H1 (cell line): ENCODE measurements around the gene PHOSPHO1. TPM values are rescaled to one million over a fixed set of nuclear protein-coding genes. Genes with fewer than 3 reads are reported as not detected.

Experiments
- CBX5 ChIP-seq: fragments of 300-800, 300-1000 bp; sonication (generic); IDR thresholded peaks from 2 replicates; pipeline ENCODE4 v1.7.1; 2016; ENCODE audit warnings: antibody characterized with exemption, low read length, low read depth
- CBX8 ChIP-seq: fragments of 300-800, 300-1000 bp; sonication (generic); IDR thresholded peaks from 2 replicates; pipeline ENCODE4 v1.7.1; 2016; ENCODE audit warnings: low read depth, low read length, borderline replicate concordance
- CREB1 ChIP-seq: IDR thresholded peaks from 2 replicates; pipeline ENCODE4 v1.6.1; 2012; ENCODE audit warnings: inconsistent platforms
- FOSL1 ChIP-seq: IDR thresholded peaks from 2 replicates; pipeline ENCODE4 v1.6.1; 2011; ENCODE audit warnings: mild to moderate bottlenecking, low read depth, low read length, moderate library complexity; ENCODE audit not compliant: insufficient read depth
- MAFK ChIP-seq: IDR thresholded peaks from 2 replicates; pipeline ENCODE4 v1.6.1; 2012; ENCODE audit warnings: low read depth, mild to moderate bottlenecking, improper control_type of control experiment, low read length
- NANOG ChIP-seq: IDR thresholded peaks from 2 replicates; pipeline ENCODE4 v1.6.1; 2011; ENCODE audit warnings: low read length, low read depth, mild to moderate bottlenecking, inconsistent platforms; ENCODE audit not compliant: insufficient read depth, poor library complexity, severe bottlenecking
- NRF1 ChIP-seq: IDR thresholded peaks from 2 replicates; pipeline ENCODE4 v1.6.1; 2011; ENCODE audit warnings: mild to moderate bottlenecking, low read depth, low read length, improper control_type of control experiment
- RFX5 ChIP-seq: IDR thresholded peaks from 2 replicates; pipeline ENCODE4 v1.6.1; 2011; ENCODE audit warnings: low read depth, low read length, improper control_type of control experiment, borderline replicate concordance
- RNF2 ChIP-seq: fragments of 200-900, 300-1000 bp; sonication (generic); IDR thresholded peaks from 2 replicates; pipeline ENCODE4 v1.7.1; 2016; ENCODE audit warnings: borderline replicate concordance, low read depth, mild to moderate bottlenecking, antibody characterized with exemption, low read length; ENCODE audit not compliant: poor library complexity, severe bottlenecking; ENCODE audit errors: missing control alignments
- polyA plus RNA-seq, 7 experiments: library from polyadenylated mRNA; depleted of rRNA in 3 of 7; stranded (reverse) in 5 of 7; unstranded in 2 of 7; fragments of >200 nt in 5 of 7; fragments of 200-250 nt in 2 of 7; gene quantifications; 1 replicate in 5 of 7; 2 replicates in 1 of 7; 4 replicates in 1 of 7; pipeline versions ENCODE4 v1.2.1 to v1.2.3, GENCODE V29; 2011 to 2013; ENCODE audit warnings: missing spikeins in 2 of 7, mixed read lengths in 2 of 7
- total RNA-seq: library from RNA; stranded (reverse); fragmentation: NEBNext Ultra II Directional; extraction: Animal tissue kit (Norgen Biotek cat#: 25700); gene quantifications from 2 replicates; pipeline ENCODE4 v1.2.1, GENCODE V29; 2021
- TF ChIP-seq, protein P1 (sequence below): fragments of 300-600 bp; sonication (generic); IDR thresholded peaks from 2 replicates; pipeline ENCODE4 v1.7.1; 2012; ENCODE audit warnings: low read length, moderate library complexity, mild to moderate bottlenecking, inconsistent platforms; ENCODE audit not compliant: insufficient replicate concordance

PHOSPHO1 gene
- total and polyA plus RNA-seq, 2 of the 8 experiments (the other 6 are each of a cell fraction or from before 2014, with no cell fraction given), result 0.34 to 0.45 TPM

DNA sequence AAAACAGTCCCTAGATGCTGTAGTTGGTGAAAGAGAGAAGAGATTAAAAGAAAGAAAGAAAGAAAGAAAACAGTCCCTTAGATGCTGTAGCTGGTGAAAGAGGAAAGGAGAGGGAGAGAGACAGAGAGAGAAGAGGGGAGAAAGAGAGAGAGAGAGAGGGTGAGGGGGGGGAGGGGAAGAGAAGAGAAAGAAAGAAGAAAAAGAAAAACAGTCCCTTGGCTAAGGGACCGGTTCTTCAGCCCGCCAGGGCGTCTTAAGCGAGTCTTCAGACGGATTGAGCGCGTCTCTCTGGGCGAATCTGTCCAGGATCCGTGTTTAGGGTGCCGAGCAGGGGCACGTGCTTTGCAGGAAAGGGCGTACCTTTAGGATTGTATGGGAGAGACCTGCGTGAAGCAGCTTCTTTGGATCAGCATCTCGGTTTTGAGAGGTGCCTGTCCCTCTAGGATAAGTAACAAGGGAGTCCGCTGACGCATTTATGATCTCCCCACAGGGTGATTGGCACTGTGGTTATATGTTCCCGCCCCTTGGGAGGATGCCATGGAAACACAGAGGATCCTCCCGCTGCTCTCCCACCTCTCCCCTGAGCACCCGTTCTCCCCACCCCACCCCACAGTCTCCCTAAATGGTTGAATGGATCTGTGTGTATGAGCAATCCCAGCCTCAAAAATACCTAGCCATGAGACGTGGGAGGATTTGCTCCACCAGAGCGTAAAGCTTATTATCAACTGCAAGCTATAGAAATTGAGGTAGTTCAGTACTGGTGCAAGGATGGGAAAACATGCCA, 36.9 kb downstream of the PHOSPHO1 start (continued):
- TF ChIP-seq, protein P1, sequence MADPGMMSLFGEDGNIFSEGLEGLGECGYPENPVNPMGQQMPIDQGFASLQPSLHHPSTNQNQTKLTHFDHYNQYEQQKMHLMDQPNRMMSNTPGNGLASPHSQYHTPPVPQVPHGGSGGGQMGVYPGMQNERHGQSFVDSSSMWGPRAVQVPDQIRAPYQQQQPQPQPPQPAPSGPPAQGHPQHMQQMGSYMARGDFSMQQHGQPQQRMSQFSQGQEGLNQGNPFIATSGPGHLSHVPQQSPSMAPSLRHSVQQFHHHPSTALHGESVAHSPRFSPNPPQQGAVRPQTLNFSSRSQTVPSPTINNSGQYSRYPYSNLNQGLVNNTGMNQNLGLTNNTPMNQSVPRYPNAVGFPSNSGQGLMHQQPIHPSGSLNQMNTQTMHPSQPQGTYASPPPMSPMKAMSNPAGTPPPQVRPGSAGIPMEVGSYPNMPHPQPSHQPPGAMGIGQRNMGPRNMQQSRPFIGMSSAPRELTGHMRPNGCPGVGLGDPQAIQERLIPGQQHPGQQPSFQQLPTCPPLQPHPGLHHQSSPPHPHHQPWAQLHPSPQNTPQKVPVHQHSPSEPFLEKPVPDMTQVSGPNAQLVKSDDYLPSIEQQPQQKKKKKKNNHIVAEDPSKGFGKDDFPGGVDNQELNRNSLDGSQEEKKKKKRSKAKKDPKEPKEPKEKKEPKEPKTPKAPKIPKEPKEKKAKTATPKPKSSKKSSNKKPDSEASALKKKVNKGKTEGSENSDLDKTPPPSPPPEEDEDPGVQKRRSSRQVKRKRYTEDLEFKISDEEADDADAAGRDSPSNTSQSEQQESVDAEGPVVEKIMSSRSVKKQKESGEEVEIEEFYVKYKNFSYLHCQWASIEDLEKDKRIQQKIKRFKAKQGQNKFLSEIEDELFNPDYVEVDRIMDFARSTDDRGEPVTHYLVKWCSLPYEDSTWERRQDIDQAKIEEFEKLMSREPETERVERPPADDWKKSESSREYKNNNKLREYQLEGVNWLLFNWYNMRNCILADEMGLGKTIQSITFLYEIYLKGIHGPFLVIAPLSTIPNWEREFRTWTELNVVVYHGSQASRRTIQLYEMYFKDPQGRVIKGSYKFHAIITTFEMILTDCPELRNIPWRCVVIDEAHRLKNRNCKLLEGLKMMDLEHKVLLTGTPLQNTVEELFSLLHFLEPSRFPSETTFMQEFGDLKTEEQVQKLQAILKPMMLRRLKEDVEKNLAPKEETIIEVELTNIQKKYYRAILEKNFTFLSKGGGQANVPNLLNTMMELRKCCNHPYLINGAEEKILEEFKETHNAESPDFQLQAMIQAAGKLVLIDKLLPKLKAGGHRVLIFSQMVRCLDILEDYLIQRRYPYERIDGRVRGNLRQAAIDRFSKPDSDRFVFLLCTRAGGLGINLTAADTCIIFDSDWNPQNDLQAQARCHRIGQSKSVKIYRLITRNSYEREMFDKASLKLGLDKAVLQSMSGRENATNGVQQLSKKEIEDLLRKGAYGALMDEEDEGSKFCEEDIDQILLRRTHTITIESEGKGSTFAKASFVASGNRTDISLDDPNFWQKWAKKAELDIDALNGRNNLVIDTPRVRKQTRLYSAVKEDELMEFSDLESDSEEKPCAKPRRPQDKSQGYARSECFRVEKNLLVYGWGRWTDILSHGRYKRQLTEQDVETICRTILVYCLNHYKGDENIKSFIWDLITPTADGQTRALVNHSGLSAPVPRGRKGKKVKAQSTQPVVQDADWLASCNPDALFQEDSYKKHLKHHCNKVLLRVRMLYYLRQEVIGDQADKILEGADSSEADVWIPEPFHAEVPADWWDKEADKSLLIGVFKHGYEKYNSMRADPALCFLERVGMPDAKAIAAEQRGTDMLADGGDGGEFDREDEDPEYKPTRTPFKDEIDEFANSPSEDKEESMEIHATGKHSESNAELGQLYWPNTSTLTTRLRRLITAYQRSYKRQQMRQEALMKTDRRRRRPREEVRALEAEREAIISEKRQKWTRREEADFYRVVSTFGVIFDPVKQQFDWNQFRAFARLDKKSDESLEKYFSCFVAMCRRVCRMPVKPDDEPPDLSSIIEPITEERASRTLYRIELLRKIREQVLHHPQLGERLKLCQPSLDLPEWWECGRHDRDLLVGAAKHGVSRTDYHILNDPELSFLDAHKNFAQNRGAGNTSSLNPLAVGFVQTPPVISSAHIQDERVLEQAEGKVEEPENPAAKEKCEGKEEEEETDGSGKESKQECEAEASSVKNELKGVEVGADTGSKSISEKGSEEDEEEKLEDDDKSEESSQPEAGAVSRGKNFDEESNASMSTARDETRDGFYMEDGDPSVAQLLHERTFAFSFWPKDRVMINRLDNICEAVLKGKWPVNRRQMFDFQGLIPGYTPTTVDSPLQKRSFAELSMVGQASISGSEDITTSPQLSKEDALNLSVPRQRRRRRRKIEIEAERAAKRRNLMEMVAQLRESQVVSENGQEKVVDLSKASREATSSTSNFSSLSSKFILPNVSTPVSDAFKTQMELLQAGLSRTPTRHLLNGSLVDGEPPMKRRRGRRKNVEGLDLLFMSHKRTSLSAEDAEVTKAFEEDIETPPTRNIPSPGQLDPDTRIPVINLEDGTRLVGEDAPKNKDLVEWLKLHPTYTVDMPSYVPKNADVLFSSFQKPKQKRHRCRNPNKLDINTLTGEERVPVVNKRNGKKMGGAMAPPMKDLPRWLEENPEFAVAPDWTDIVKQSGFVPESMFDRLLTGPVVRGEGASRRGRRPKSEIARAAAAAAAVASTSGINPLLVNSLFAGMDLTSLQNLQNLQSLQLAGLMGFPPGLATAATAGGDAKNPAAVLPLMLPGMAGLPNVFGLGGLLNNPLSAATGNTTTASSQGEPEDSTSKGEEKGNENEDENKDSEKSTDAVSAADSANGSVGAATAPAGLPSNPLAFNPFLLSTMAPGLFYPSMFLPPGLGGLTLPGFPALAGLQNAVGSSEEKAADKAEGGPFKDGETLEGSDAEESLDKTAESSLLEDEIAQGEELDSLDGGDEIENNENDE, result no peak
- no peak for TF ChIP-seq CBX8
- no peak for TF ChIP-seq NRF1
- TF ChIP-seq CBX5, result no peak
- no peak for TF ChIP-seq NANOG
- TF ChIP-seq FOSL1, result no peak
- TF ChIP-seq MAFK, result no peak
- no peak for TF ChIP-seq RFX5
- TF ChIP-seq CREB1, result no peak
- no peak for TF ChIP-seq RNF2
